ENCODE measurements around the gene GALNT2. TPM values are rescaled to one million over a fixed set of nuclear protein-coding genes. Genes with fewer than 3 reads are reported as not detected.

Gene GALNT2
- polyA plus RNA-seq, 1 of the 3 experiments (the other 2 are of a cell fraction): 118 TPM

- TF ChIP-seq EP300 (IDR thresholded peaks at IDR 0.05; ENCODE audit: borderline replicate concordance in 1 of 2, low read depth in 1 of 2, low read length in 1 of 2) (no peak), RCOR1 (IDR thresholded peaks at IDR 0.05; ENCODE audit: low read length) (no peak), ZBTB33 (IDR thresholded peaks at IDR 0.05; ENCODE audit: borderline replicate concordance, low read depth) (no peak), POLR2AphosphoS5 (IDR thresholded peaks at IDR 0.05; ENCODE audit: low read depth, low read length) (no peak), TEAD4 (IDR thresholded peaks at IDR 0.05; ENCODE audit: borderline replicate concordance, insufficient read depth) (no peak), IRF3 (IDR thresholded peaks at IDR 0.05; ENCODE audit: low read depth, low read length) (no peak), ELF1 (IDR thresholded peaks at IDR 0.05) (no peak), USF2 (IDR thresholded peaks at IDR 0.05; ENCODE audit: borderline replicate concordance, low read depth, low read length) (no peak), SMC3 (IDR thresholded peaks at IDR 0.05; ENCODE audit: low read depth, low read length) (no peak), NFIC (IDR thresholded peaks at IDR 0.05; ENCODE audit: borderline replicate concordance) (no peak), MEF2A (IDR thresholded peaks at IDR 0.05; ENCODE audit: borderline replicate concordance, low read depth) (no peak)
Observed at GRCh38 chr1:230301822-230302221, 234.8 kb downstream of the GALNT2 start (continued).

GRCh38 chr1:230303069-230303468 lies 236.0 kb downstream of the GALNT2 start:
- Histone ChIP-seq H3K4me2 (no peak overlapping the region), H3K9me3 (no peaks in the 10 kb centered on the region), H3K27me3 (ENCODE audit: insufficient read depth) (no peaks in the 10 kb centered on the region), H3K27ac (ENCODE audit: low read depth in 2 of 2, low read length in 1 of 2) (no peak overlapping the region), H3K79me2 (ENCODE audit: insufficient read depth) (no peaks in the 10 kb centered on the region), H3K36me3 (replicated peaks in 1 of 2; ENCODE audit: control insufficient read depth in 1 of 2, insufficient read depth in 2 of 2, low read length in 1 of 2) (no peaks in the 10 kb centered on the region), H3K4me1 (ENCODE audit: control insufficient read depth in 1 of 2, insufficient read depth in 2 of 2, low read depth in 1 of 2, low read length in 1 of 2) (peaks cover 0 to 13% of the 10 kb centered on the region in 2 experiments; a peak in 2 of 4 replicates), H4K20me1 (ENCODE audit: insufficient read depth) (no peaks in the 10 kb centered on the region), H3K9ac (no peak overlapping the region), H3K9me2 (no peaks in the 10 kb centered on the region), H3K4me3 (ENCODE audit: low read depth in 2 of 2, low read length in 1 of 2) (no peak overlapping the region), H2AFZ (ENCODE audit: low read depth) (no peak overlapping the region), H3F3A (replicated peaks; ENCODE audit: insufficient read depth) (no peaks in the 10 kb centered on the region)
- DNase-seq: no peak
- TF ChIP-seq CTCF (IDR thresholded peaks at IDR 0.05) (no peak), GATA2 (CRISPR knock-in tag; IDR thresholded peaks at IDR 0.05) (no peak), RAD21 (IDR thresholded peaks at IDR 0.05; ENCODE audit: low read length) (peak; percentile 44)
- 38% methylated on average over 6 of the region's 6 CpGs for WGBS (ENCODE audit: low lambda C conversion rate)
- CTCF ChIA-PET: interaction anchor here (0.9 to 3.6 kb wide), 3 partner anchors 9 to 642 kb away, joined by 3 to 17 read pairs (median 4); no protein-coding TSS in a partner anchor
- POLR2A ChIA-PET: no interaction called here
